ENCODE data around the gene TRIO.

TRIO gene

GRCh38 chr5:14175381-14175780 lies 32.2 kb downstream of the TRIO start:
- H3K27me3 ChIP-seq (replicated peaks; ENCODE audit: insufficient read depth, low read length) = no peaks in the 10 kb centered on the region
- TF ChIP-seq EZH2 (optimal IDR thresholded peaks at IDR 0.05; ENCODE audit: low read depth, low read length) = no peak
- peaks cover 92% of the 10 kb centered on the region for H3K79me2 ChIP-seq (ENCODE audit: low read length)
- H3K9me2 ChIP-seq (replicated peaks; ENCODE audit: insufficient read depth, low read length) = no peaks in the 10 kb centered on the region
- H3K9me3 ChIP-seq (replicated peaks; ENCODE audit: insufficient read depth, low read length) = no peaks in the 10 kb centered on the region
- no peak overlapping the region for H3K9ac ChIP-seq (ENCODE audit: low read length)
- H3K4me1 ChIP-seq (ENCODE audit: low read length) = no peaks in the 10 kb centered on the region
- no peaks in the 10 kb centered on the region for H4K20me1 ChIP-seq (ENCODE audit: insufficient read depth, low read length)
- H3K4me3 ChIP-seq (ENCODE audit: low read length) = no peak overlapping the region
- H3K36me3 ChIP-seq (replicated peaks; ENCODE audit: insufficient read depth, low read length) = no peaks in the 10 kb centered on the region
- no peaks in the 10 kb centered on the region for H3F3A ChIP-seq (ENCODE audit: insufficient read depth, low read length)
- no peak for DNase-seq
- H3K27ac ChIP-seq (ENCODE audit: low read length) = no peak overlapping the region
- no peak overlapping the region for H2AFZ ChIP-seq (ENCODE audit: low read length)
- no peak overlapping the region for H3K4me2 ChIP-seq (ENCODE audit: low read depth, low read length)

- Histone ChIP-seq H3K79me2 (ENCODE audit: low read length) (peaks cover 93% of the 10 kb centered on the region), H3K27ac (ENCODE audit: low read length) (no peak overlapping the region), H3K4me2 (ENCODE audit: low read depth, low read length) (no peak overlapping the region), H4K20me1 (ENCODE audit: insufficient read depth, low read length) (no peaks in the 10 kb centered on the region), H3K36me3 (replicated peaks; ENCODE audit: insufficient read depth, low read length) (no peaks in the 10 kb centered on the region), H3K4me1 (ENCODE audit: low read length) (no peaks in the 10 kb centered on the region), H3K27me3 (replicated peaks; ENCODE audit: insufficient read depth, low read length) (no peaks in the 10 kb centered on the region), H2AFZ (ENCODE audit: low read length) (no peak overlapping the region), H3K4me3 (ENCODE audit: low read length) (no peak overlapping the region), H3K9me3 (replicated peaks; ENCODE audit: insufficient read depth, low read length) (no peaks in the 10 kb centered on the region), H3F3A (ENCODE audit: insufficient read depth, low read length) (no peaks in the 10 kb centered on the region), H3K9ac (ENCODE audit: low read length) (no peak overlapping the region), H3K9me2 (replicated peaks; ENCODE audit: insufficient read depth, low read length) (no peaks in the 10 kb centered on the region)
- no peak for DNase-seq
- TF ChIP-seq CTCF (IDR thresholded peaks at IDR 0.05; ENCODE audit: low read length) = no peak
- TF ChIP-seq EZH2phosphoT487 (IDR thresholded peaks at IDR 0.05; ENCODE audit: low read length) = no peak
- TF ChIP-seq EZH2 (optimal IDR thresholded peaks at IDR 0.05; ENCODE audit: low read depth, low read length) = no peak
Observed at GRCh38 chr5:14176888-14177287, 33.7 kb downstream of the TRIO start.

- Histone ChIP-seq H3K9me3 (replicated peaks; ENCODE audit: insufficient read depth, low read length) (no peaks in the 10 kb centered on the region), H3K36me3 (replicated peaks; ENCODE audit: insufficient read depth, low read length) (no peaks in the 10 kb centered on the region), H3K27ac (ENCODE audit: low read length) (no peak overlapping the region), H3K4me1 (ENCODE audit: low read length) (no peaks in the 10 kb centered on the region), H3K27me3 (replicated peaks; ENCODE audit: insufficient read depth, low read length) (no peaks in the 10 kb centered on the region), H3K4me3 (ENCODE audit: low read length) (no peak overlapping the region), H3K4me2 (ENCODE audit: low read depth, low read length) (no peak overlapping the region), H4K20me1 (ENCODE audit: insufficient read depth, low read length) (no peaks in the 10 kb centered on the region), H2AFZ (ENCODE audit: low read length) (no peak overlapping the region), H3K9me2 (replicated peaks; ENCODE audit: insufficient read depth, low read length) (no peaks in the 10 kb centered on the region), H3F3A (ENCODE audit: insufficient read depth, low read length) (no peaks in the 10 kb centered on the region), H3K9ac (ENCODE audit: low read length) (no peak overlapping the region), H3K79me2 (ENCODE audit: low read length) (peaks cover 93% of the 10 kb centered on the region)
- DNase-seq = no peak
- TF ChIP-seq EZH2 (optimal IDR thresholded peaks at IDR 0.05; ENCODE audit: low read depth, low read length) = no peak
- TF ChIP-seq EZH2phosphoT487 (IDR thresholded peaks at IDR 0.05; ENCODE audit: low read length) = no peak
- TF ChIP-seq CTCF (IDR thresholded peaks at IDR 0.05; ENCODE audit: low read length) = no peak
Observed at GRCh38 chr5:14177634-14178033, 34.5 kb downstream of the TRIO start.

- no peaks in the 10 kb centered on the region for H4K20me1 ChIP-seq (ENCODE audit: insufficient read depth, low read length)
- H2AFZ ChIP-seq (ENCODE audit: low read length) = no peak overlapping the region
- no peak overlapping the region for H3K27ac ChIP-seq (ENCODE audit: low read length)
- DNase-seq = no peak
- no peak overlapping the region for H3K4me3 ChIP-seq (ENCODE audit: low read length)
- H3K79me2 ChIP-seq (ENCODE audit: low read length) = peaks cover 93% of the 10 kb centered on the region
- no peak overlapping the region for H3K4me2 ChIP-seq (ENCODE audit: low read depth, low read length)
- no peaks in the 10 kb centered on the region for H3K9me3 ChIP-seq (replicated peaks; ENCODE audit: insufficient read depth, low read length)
- no peaks in the 10 kb centered on the region for H3F3A ChIP-seq (ENCODE audit: insufficient read depth, low read length)
- H3K27me3 ChIP-seq (replicated peaks; ENCODE audit: insufficient read depth, low read length) = no peaks in the 10 kb centered on the region
- H3K9me2 ChIP-seq (replicated peaks; ENCODE audit: insufficient read depth, low read length) = no peaks in the 10 kb centered on the region
- H3K4me1 ChIP-seq (ENCODE audit: low read length) = no peaks in the 10 kb centered on the region
- no peaks in the 10 kb centered on the region for H3K36me3 ChIP-seq (replicated peaks; ENCODE audit: insufficient read depth, low read length)
- TF ChIP-seq EZH2 (optimal IDR thresholded peaks at IDR 0.05; ENCODE audit: low read depth, low read length) = no peak
- no peak for TF ChIP-seq CTCF (IDR thresholded peaks at IDR 0.05; ENCODE audit: low read length)
- TF ChIP-seq EZH2phosphoT487 (IDR thresholded peaks at IDR 0.05; ENCODE audit: low read length) = no peak
- no peak overlapping the region for H3K9ac ChIP-seq (ENCODE audit: low read length)
Observed at GRCh38 chr5:14178091-14178490, 34.9 kb downstream of the TRIO start.
